Adrenal gland (tissue), 12 donors: ENCODE measurements around the gene RIMOC1. TPM values are rescaled to one million over a fixed set of nuclear protein-coding genes. Genes with fewer than 3 reads are reported as not detected.

Experiments used
- DNase-seq, 7 donors: peaks; one replicate each; pipeline ENCODE4 v3.0.0-alpha.2; 2019 to 2020
- H3K27ac ChIP-seq, 5 donors: fragments of 200-600 bp; sonication (generic) in 4 of 5; 1 replicate in 3 of 5; 2 replicates in 2 of 5; pipeline versions ENCODE4 v1.5.1 to v1.8.0; 2016 to 2020; ENCODE audit warnings: mild to moderate bottlenecking in 1 of 5
- H3K27me3 ChIP-seq: fragments of 200-600 bp; 2 replicates; pipeline ENCODE4 v1.8.0; 2021
- H3K36me3 ChIP-seq, 2 donors: fragments of 200-600 bp; replicated peaks in 1 of 2; 1 replicate in 1 of 2; 2 replicates in 1 of 2; pipeline versions ENCODE4 v1.5.1 to v1.8.0; 2018 to 2022
- H3K4me1 ChIP-seq, 2 donors: fragments of 200-600 bp; replicated peaks in 1 of 2; 1 replicate in 1 of 2; 2 replicates in 1 of 2; pipeline versions ENCODE4 v1.5.1 to v1.8.0; 2018 to 2021
- H3K4me3 ChIP-seq, 4 donors: fragments of 200-600 bp; sonication (generic) in 3 of 4; one replicate each; pipeline ENCODE4 v1.5.1; 2016 to 2018
- H3K9me3 ChIP-seq, 3 donors: fragments of 200-600 bp; sonication (generic) in 1 of 3; replicated peaks in 1 of 3; 1 replicate in 2 of 3; 2 replicates in 1 of 3; pipeline versions ENCODE4 v1.5.1 to v1.8.0; 2016 to 2021
- CTCF ChIP-seq, 6 experiments: fragments of 450-650 bp in 4 of 6; fragments of 200-600 bp in 2 of 6; sonication (generic) in 1 of 6; IDR thresholded peaks; 1 replicate in 5 of 6; 2 replicates in 1 of 6; pipeline versions ENCODE4 v1.5.1 to v1.8.0; 2016 to 2021; ENCODE audit warnings: antibody characterized with exemption in 6 of 6, mild to moderate bottlenecking in 2 of 6, moderate library complexity in 1 of 6
- POLR2A ChIP-seq, 2 donors: fragments of 450-650 bp; IDR thresholded peaks; one replicate each; pipeline ENCODE4 v1.6.1; 2017; ENCODE audit warnings: antibody characterized with exemption in 2 of 2, mild to moderate bottlenecking in 2 of 2, moderate library complexity in 1 of 2
- WGBS, 4 donors: extraction: QIAGEN DNeasy Blood & Tissue Kit in 2 of 4; methylation state at CpG; one replicate each; pipeline versions ENCODE4 v1.1.5 to v1.1.7; 2013 to 2017; 5-methylcytosine and 5-hydroxymethylcytosine counted together
- intact Hi-C, 2 donors: fragments of 100-400 bp; cut with DNase I; formaldehyde crosslinking; loops; one replicate each; pipeline versions ENCODE4 v1.14.1 to v1.15.0; 2022 to 2023
- polyA plus RNA-seq, 3 donors: library from polyadenylated mRNA; stranded (reverse); fragments of 200-250 nt in 2 of 3; fragments of 350-450 nt in 1 of 3; fragmentation: Illumina TruSeq in 1 of 3; extraction: RNeasy Lipid Tissue Mini Kit (QIAGEN cat#74804) in 1 of 3; gene quantifications; one replicate each; pipeline ENCODE4 v1.2.3, GENCODE V29; 2013 to 2014
- total RNA-seq, 9 donors: library from RNA; depleted of rRNA in 4 of 9; stranded (reverse); fragments of >200 nt in 4 of 9; fragments of 120-200 nt in 1 of 9; fragmentation: NEBNext Ultra II Directional in 1 of 9; extraction: Animal tissue kit (Norgen Biotek cat#: 25700) in 1 of 9; gene quantifications; one replicate each; pipeline versions ENCODE4 v1.1.0 to v1.2.4, GENCODE V29; 2013 to 2023
- donor health status: healthy with polysubstance abuse.
- donor health status: Bipolar disorder and iron deficiency.
- donor health status: DM: yes; HTN: yes; CAD: no.
- donor health status: DM: no; HTN: no; CAD: no.
- donor health status: DM: no; HTN: no; CAD: no.
- donor health status: DM: yes; HTN: yes; CAD: no.

RIMOC1 gene
- total and polyA plus RNA-seq, 12 donors = 4.2 to 33.3 (median 16.6) TPM

GRCh38 chr5:41870627-41871048 is 33.5 kb upstream of the RIMOC1 start:
- no peaks in the 10 kb centered on the region for H3K36me3 ChIP-seq
- no peak for DNase-seq
- intact Hi-C loops = no loop called here
- WGBS, 4 donors = 7 to 28% (median 8%) methylated on average over 2 to 16 of the region's 16 CpGs
- no peaks in the 10 kb centered on the region for H3K27me3 ChIP-seq
- H3K27ac ChIP-seq = peak overlapping the region in 4 of 5 donors; percentile 62 to 89 (median 77)
- peak overlapping the region in 2 of 4 donors; percentile 61 to 85 for H3K4me3 ChIP-seq
- no peaks in the 10 kb centered on the region for H3K9me3 ChIP-seq
- peaks cover 12 to 15% of the 10 kb centered on the region in 2 donors for H3K4me1 ChIP-seq
- TF ChIP-seq POLR2A (IDR thresholded peaks at IDR 0.05) (no peak), CTCF (IDR thresholded peaks at IDR 0.05) (no peak)

- no peak overlapping the region for H3K27ac ChIP-seq
- TF ChIP-seq POLR2A (IDR thresholded peaks at IDR 0.05) = no peak
- TF ChIP-seq CTCF (IDR thresholded peaks at IDR 0.05) = no peak
- peaks cover 12 to 15% of the 10 kb centered on the region in 2 donors for H3K4me1 ChIP-seq
- no peak overlapping the region for H3K4me3 ChIP-seq
- no peaks in the 10 kb centered on the region for H3K36me3 ChIP-seq
- H3K9me3 ChIP-seq = no peaks in the 10 kb centered on the region
- intact Hi-C loops = no loop called here
- H3K27me3 ChIP-seq = no peaks in the 10 kb centered on the region
- peak in 5 of 7 donors; percentile 8 to 69 (median 41) for DNase-seq
- 36 to 71% (median 47%) methylated on average over 2 of the region's 2 CpGs for WGBS, 4 donors
Observed at GRCh38 chr5:41871852-41872251, 32.3 kb upstream of the RIMOC1 start.

GRCh38 chr5:41874512-41875060 is 29.6 kb upstream of the RIMOC1 start:
- Histone ChIP-seq H3K36me3 (no peaks in the 10 kb centered on the region), H3K27ac (no peak overlapping the region), H3K4me1 (peaks cover 6 to 7% of the 10 kb centered on the region in 2 donors), H3K27me3 (no peaks in the 10 kb centered on the region), H3K9me3 (no peaks in the 10 kb centered on the region), H3K4me3 (no peak overlapping the region)
- no peak for DNase-seq
- intact Hi-C loops = no loop called here
- TF ChIP-seq POLR2A (IDR thresholded peaks at IDR 0.05) = no peak
- no peak for TF ChIP-seq CTCF (IDR thresholded peaks at IDR 0.05)

GRCh38 chr5:41875121-41875520 is 29.0 kb upstream of the RIMOC1 start:
- TF ChIP-seq CTCF (IDR thresholded peaks at IDR 0.05) (no peak), POLR2A (IDR thresholded peaks at IDR 0.05) (no peak)
- Histone ChIP-seq H3K9me3 (no peaks in the 10 kb centered on the region), H3K27me3 (no peaks in the 10 kb centered on the region), H3K27ac (no peak overlapping the region), H3K36me3 (no peaks in the 10 kb centered on the region), H3K4me3 (no peak overlapping the region), H3K4me1 (peaks cover 6 to 7% of the 10 kb centered on the region in 2 donors)
- intact Hi-C loops = no loop called here
- DNase-seq = no peak
